Astrocyte of the spinal cord (primary cell): ENCODE data around the gene NLGN1.

Experiments used
- DNase-seq: peaks from one replicate; pipeline ENCODE4 v3.0.0; 2011; ENCODE audit warnings: low read depth, low spot score
- H3K4me3 ChIP-seq: 2 replicates; pipeline ENCODE4 v1.5.1; 2011; ENCODE audit warnings: low read depth, mild to moderate bottlenecking, low read length, moderate library complexity
- CTCF ChIP-seq: IDR thresholded peaks from 2 replicates; pipeline ENCODE4 v1.5.1; 2012; ENCODE audit warnings: low read depth, mild to moderate bottlenecking, low read length, inconsistent platforms
- in situ Hi-C: cut with HindIII; loops from 2 replicates; pipeline ENCODE4 v1.10.0; 2017; ENCODE audit warnings: low sequenced_read_pairs

Gene NLGN1

GRCh38 chr3:174278094-174278493 lies 880.5 kb downstream of the NLGN1 start:
- no peak for DNase-seq
- no peak overlapping the region for H3K4me3 ChIP-seq
- in situ Hi-C loops, result no loop called here
- TF ChIP-seq CTCF, result no peak

- DNase-seq, result no peak
- in situ Hi-C loops, result no loop called here
- H3K4me3 ChIP-seq, result no peak overlapping the region
- TF ChIP-seq CTCF, result no peak
Measured at GRCh38 chr3:174280186-174280585, 882.6 kb downstream of the NLGN1 start.

GRCh38 chr3:174285242-174285864 lies 887.8 kb downstream of the NLGN1 start:
- DNase-seq, result no peak
- H3K4me3 ChIP-seq, result no peak overlapping the region
- no peak for TF ChIP-seq CTCF
- in situ Hi-C loops, result no loop called here

- no peak for TF ChIP-seq CTCF
Measured at GRCh38 chr3:174287705-174288104, 890.2 kb downstream of the NLGN1 start.

GRCh38 chr3:174294616-174295015 lies 897.1 kb downstream of the NLGN1 start:
- in situ Hi-C loops, result no loop called here
- no peak for DNase-seq
- no peak for TF ChIP-seq CTCF
- no peak overlapping the region for H3K4me3 ChIP-seq

More at GRCh38 chr3:174287705-174288104, 890.2 kb downstream of the NLGN1 start:
- H3K4me3 ChIP-seq, result no peak overlapping the region
- in situ Hi-C loops, result no loop called here
- no peak for DNase-seq

GRCh38 chr3:174295306-174296092 lies 898.0 kb downstream of the NLGN1 start:
- no peak for DNase-seq
- in situ Hi-C loops, result no loop called here
- TF ChIP-seq CTCF, result no peak

More at GRCh38 chr3:174295306-174296092, 898.0 kb downstream of the NLGN1 start:
- H3K4me3 ChIP-seq, result no peak overlapping the region
